Activated T-cell treated with anti-CD3 and anti-CD28 coated beads, Interleukin-2, amount 50 U/mL, for 24 hours (primary cell): Measurements from ENCODE around the gene ETFA.
A peak's percentile ranks its signal among the peaks of the same experiment; 100 is the strongest.

Experiments
- DNase-seq: peaks from one replicate; pipeline ENCODE4 v3.0.0-alpha.2; 2020
- H3K27ac Mint-ChIP-seq: 2 replicates; pipeline ENCODE4 v1.8.0; 2020; ENCODE audit warnings: mild to moderate bottlenecking, mixed read lengths
- H3K27me3 Mint-ChIP-seq: 2 replicates; pipeline ENCODE4 v1.8.0; 2020; ENCODE audit warnings: mixed read lengths
- H3K36me3 Mint-ChIP-seq: 2 replicates; pipeline ENCODE4 v1.8.0; 2020; ENCODE audit warnings: low read depth, mixed read lengths
- H3K4me1 Mint-ChIP-seq: 2 replicates; pipeline ENCODE4 v1.8.0; 2020; ENCODE audit warnings: low read depth, mixed read lengths
- H3K4me3 Mint-ChIP-seq: 2 replicates; pipeline ENCODE4 v1.8.0; 2020; ENCODE audit warnings: mild to moderate bottlenecking, moderate library complexity, mixed read lengths
- H3K9me3 Mint-ChIP-seq: 2 replicates; pipeline ENCODE4 v1.8.0; 2020; ENCODE audit warnings: mixed read lengths

Gene ETFA

GRCh38 chr15:76183930-76184649, 127.2 kb downstream of the ETFA start:
- peaks cover 51% of the 10 kb centered on the region for H3K27me3 Mint-ChIP-seq
- peaks cover 18% of the 10 kb centered on the region for H3K4me1 Mint-ChIP-seq
- DNase-seq, result no peak
- H3K36me3 Mint-ChIP-seq, result no peaks in the 10 kb centered on the region
- no peak overlapping the region for H3K4me3 Mint-ChIP-seq
- no peak overlapping the region for H3K27ac Mint-ChIP-seq
- H3K9me3 Mint-ChIP-seq, result no peaks in the 10 kb centered on the region

DNA sequence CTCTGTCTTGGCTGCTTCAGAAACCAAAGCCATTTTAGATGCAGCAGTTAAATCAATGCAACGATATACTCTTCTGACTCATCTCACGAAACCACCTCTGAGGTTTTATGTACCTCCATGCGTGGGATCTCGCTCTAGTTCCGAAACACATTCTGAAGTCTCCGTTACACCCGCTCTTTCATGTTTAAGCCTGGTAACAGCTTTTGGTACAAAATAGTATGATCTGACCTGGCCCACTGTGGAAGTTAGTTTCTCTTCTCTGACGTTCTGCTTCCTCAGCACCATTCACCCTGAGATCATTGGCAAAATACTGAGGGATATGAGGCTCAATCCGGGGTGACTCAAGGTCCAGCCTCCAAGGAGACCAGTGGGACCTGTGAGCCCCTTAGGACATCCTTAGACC, 129.6 kb downstream of the ETFA start:
- Mint-ChIP-seq H3K36me3 (no peaks in the 10 kb centered on the region), H3K9me3 (no peaks in the 10 kb centered on the region)

DNA sequence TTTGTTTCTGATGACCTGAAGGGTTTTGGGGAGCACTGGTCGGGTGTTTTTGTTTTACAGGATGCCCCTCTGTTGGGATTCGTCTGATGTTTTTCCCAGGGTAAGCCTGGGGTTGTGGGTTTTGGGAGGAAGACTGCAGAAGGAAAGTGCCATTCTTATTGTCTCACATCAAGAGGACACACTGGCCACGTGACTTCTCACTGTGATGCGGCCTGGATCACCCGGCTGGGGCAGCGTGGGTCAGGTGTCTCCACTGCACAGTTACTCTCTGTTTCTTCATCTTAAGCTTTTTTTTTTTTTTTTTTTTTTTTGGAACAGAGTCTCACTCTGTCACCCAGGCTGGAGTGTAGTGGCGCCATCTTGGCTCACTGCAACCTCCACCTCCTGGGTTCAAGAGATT, 130.9 kb downstream of the ETFA start:
- Mint-ChIP-seq H3K9me3 (no peaks in the 10 kb centered on the region), H3K4me1 (peaks cover 18% of the 10 kb centered on the region), H3K27ac (no peak overlapping the region), H3K4me3 (peak overlapping the region; percentile 52), H3K27me3 (peaks cover 47% of the 10 kb centered on the region), H3K36me3 (no peaks in the 10 kb centered on the region)
- DNase-seq, result no peak

More for the DNA sequence above, 129.6 kb downstream of the ETFA start:
- DNase-seq, result peak; percentile 38
- Mint-ChIP-seq H3K27me3 (peaks cover 55% of the 10 kb centered on the region), H3K27ac (peak overlapping the region; percentile 85), H3K4me3 (peak overlapping the region; percentile 55), H3K4me1 (peaks cover 18% of the 10 kb centered on the region)

DNA sequence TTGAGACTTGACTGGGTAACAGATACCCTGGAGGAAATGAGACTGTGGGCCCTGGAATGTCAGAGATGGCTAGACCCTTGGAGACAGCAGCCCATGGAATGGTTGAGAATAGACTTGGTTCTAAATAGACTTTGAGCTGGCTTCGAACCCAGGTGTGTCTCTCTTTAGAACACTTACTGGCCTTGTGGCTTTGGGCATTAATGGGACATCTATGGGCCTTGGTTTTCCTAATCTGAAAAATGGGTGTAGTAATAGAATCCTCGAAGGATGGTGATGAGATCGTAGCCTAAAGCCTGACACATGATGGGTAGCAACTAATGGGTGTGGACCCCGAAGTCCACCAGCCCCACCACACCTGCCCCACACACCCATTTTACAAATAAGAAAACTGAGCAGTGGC, 132.2 kb downstream of the ETFA start:
- no peak for DNase-seq
- no peak overlapping the region for H3K27ac Mint-ChIP-seq
- no peaks in the 10 kb centered on the region for H3K36me3 Mint-ChIP-seq
- no peak overlapping the region for H3K4me3 Mint-ChIP-seq
- peaks cover 18% of the 10 kb centered on the region for H3K4me1 Mint-ChIP-seq
- peaks cover 39% of the 10 kb centered on the region for H3K27me3 Mint-ChIP-seq
- no peaks in the 10 kb centered on the region for H3K9me3 Mint-ChIP-seq

GRCh38 chr15:76178296-76179000, 132.8 kb downstream of the ETFA start:
- Mint-ChIP-seq H3K27me3 (peaks cover 39% of the 10 kb centered on the region), H3K36me3 (no peaks in the 10 kb centered on the region), H3K27ac (no peak overlapping the region), H3K9me3 (no peaks in the 10 kb centered on the region), H3K4me1 (peaks cover 18% of the 10 kb centered on the region), H3K4me3 (no peak overlapping the region)
- DNase-seq, result no peak

- peaks cover 45% of the 10 kb centered on the region for H3K27me3 Mint-ChIP-seq
- peaks cover 16% of the 10 kb centered on the region for H3K4me1 Mint-ChIP-seq
- no peak for DNase-seq
- H3K4me3 Mint-ChIP-seq, result no peak overlapping the region
- no peaks in the 10 kb centered on the region for H3K9me3 Mint-ChIP-seq
- no peaks in the 10 kb centered on the region for H3K36me3 Mint-ChIP-seq
- H3K27ac Mint-ChIP-seq, result no peak overlapping the region
Measured at GRCh38 chr15:76177491-76178040, 133.7 kb downstream of the ETFA start.

DNA sequence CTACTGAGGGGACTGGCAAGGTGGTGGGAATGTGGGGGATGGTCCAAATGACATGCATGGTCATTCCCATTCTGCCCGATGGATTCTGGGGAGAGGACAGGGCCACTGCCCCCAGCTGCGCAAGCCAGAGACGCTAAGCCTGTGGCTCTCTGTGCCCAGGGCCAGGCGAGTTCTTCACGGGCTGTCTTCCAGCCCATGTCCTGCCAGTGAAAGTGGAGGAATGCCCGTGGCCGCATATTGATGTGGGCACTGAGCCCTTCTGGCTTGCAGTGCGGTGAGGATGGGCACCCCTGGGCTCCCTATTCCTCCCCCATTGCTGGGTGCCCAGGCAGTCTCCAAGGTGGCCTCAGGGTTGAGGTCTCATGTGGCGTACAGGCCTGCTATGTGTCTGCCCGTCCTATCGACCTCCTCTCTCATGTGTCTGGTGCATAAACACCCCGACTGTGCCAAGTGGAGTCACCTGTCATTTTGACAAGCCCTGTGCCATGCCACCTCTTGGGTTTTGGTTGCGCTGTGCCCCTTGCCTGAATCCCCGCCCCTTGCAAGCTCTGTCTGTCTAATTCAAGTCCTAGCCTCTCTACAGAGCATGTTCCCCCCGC, 134.7 kb downstream of the ETFA start:
- H3K4me3 Mint-ChIP-seq, result no peak overlapping the region
- no peaks in the 10 kb centered on the region for H3K9me3 Mint-ChIP-seq
- H3K27ac Mint-ChIP-seq, result no peak overlapping the region
- DNase-seq, result no peak
- no peaks in the 10 kb centered on the region for H3K36me3 Mint-ChIP-seq
- H3K4me1 Mint-ChIP-seq, result peaks cover 7% of the 10 kb centered on the region
- H3K27me3 Mint-ChIP-seq, result peaks cover 45% of the 10 kb centered on the region

DNA sequence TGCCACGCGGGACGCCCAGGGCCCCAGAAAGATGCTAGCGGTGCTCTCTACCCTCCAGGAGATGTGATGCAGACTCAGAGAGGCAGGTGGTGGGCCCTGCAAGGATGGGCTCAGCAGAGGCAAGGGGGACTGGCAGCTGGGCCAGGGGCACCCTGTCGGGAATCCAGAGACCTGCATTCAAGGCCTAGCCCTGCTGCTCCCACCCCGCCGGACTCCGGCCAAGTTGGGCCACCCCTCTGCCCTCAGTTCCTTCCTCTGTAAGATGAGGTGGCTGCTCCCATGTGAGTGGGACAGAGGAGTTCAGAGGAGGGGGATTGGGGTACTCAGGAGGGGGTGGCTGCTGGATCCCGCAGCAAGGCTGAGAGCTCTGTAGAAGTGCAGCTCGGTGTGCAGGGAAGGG, 135.2 kb downstream of the ETFA start:
- Mint-ChIP-seq H3K27me3 (peaks cover 40% of the 10 kb centered on the region), H3K4me3 (no peak overlapping the region), H3K36me3 (no peaks in the 10 kb centered on the region), H3K27ac (no peak overlapping the region), H3K9me3 (no peaks in the 10 kb centered on the region), H3K4me1 (peaks cover 2% of the 10 kb centered on the region)
- DNase-seq, result no peak

DNA sequence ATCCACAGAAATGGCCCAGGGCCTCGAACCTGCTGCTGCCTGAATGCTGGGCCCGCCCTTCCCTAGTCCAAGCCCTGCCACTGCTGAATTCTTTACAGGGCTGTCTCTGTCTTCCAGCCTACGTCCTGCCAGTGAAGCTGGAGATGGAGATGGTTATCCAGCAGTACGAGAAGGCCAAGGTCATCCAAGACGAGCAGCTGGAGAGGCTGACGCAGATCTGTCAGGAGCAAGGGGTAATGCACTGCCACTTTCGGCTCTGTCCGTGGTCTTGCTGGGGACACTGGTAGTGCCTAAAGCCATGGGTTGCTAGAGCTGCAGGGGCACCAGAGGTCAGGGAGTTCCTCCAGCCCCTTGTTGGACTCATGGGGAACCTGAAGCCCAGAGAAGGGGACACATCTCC, 135.8 kb downstream of the ETFA start:
- Mint-ChIP-seq H3K27ac (no peak overlapping the region), H3K36me3 (no peaks in the 10 kb centered on the region), H3K4me1 (no peaks in the 10 kb centered on the region), H3K9me3 (no peaks in the 10 kb centered on the region), H3K4me3 (no peak overlapping the region), H3K27me3 (peaks cover 40% of the 10 kb centered on the region)
- DNase-seq, result no peak

DNA sequence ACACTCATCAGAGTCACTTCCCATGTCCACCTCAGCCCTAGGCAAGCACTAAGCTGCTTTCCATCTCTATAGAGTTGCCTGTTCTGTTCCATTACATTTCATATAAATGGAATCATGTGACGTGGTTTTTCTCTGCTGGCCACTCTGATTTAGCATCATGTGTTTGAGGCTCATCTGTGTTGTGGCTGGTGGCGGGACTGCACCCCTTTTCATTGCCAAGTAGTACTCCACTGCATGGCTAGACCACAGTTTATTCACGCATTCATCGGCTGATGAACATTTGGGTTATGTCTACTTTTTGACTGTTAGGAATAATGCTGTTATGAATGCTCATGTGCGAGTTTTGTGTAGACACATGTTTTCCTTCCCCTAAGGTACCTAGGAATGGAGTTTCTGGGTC, 136.6 kb downstream of the ETFA start:
- no peak overlapping the region for H3K4me3 Mint-ChIP-seq
- peaks cover 35% of the 10 kb centered on the region for H3K27me3 Mint-ChIP-seq
- no peak for DNase-seq
- no peaks in the 10 kb centered on the region for H3K9me3 Mint-ChIP-seq
- no peak overlapping the region for H3K27ac Mint-ChIP-seq
- H3K4me1 Mint-ChIP-seq, result no peaks in the 10 kb centered on the region
- no peaks in the 10 kb centered on the region for H3K36me3 Mint-ChIP-seq

DNA sequence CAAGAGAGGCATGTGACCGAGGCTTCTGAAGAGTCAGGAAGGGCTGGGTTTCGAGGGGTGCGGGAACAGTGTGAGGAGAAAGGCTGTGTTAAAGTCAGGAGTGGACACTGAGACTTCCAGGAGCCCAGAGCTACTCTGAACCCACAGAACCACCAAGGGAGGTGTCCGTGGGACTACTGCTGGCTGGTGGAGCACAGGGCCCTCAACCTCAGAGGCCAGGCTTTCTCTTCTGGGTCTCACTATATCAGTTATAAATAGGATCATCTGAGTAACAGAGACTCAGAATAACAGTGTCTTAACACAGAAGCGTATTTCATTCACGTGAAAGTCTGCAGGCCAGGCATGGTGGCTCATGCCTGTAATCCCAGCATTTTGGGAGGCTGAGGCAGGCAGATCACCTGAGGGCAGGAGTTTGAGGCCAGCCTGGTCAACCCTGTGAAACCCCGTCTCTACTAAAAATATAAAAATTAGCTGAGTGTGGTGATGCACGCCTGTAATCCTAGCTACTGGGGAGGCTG, 137.9 kb downstream of the ETFA start:
- Mint-ChIP-seq H3K36me3 (no peaks in the 10 kb centered on the region), H3K27me3 (peaks cover 23% of the 10 kb centered on the region), H3K4me3 (no peak overlapping the region), H3K27ac (no peak overlapping the region), H3K4me1 (no peaks in the 10 kb centered on the region), H3K9me3 (no peaks in the 10 kb centered on the region)
- DNase-seq, result no peak

DNA sequence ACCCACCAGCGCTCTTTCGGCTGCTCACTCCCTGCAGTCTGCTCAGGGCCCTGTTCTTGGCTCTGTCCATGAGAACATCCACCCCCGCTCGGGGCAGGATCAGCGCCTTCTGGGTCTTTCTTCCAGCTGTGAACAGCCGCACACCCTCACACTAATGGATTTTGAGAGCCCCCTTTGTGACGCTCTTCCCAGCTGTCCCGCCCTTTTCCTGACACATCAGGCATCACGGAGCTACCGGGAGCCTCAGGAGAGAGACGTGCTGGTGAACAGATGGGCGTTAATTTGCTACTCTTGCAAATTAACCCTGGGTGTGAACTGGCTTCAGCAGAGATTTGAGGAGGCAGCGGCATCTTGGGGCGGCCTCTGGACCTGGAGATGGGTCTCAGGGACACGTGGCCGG, 138.5 kb downstream of the ETFA start:
- H3K27me3 Mint-ChIP-seq, result peaks cover 17% of the 10 kb centered on the region
- no peaks in the 10 kb centered on the region for H3K36me3 Mint-ChIP-seq

GRCh38 chr15:76169911-76170800, 141.1 kb downstream of the ETFA start:
- Mint-ChIP-seq H3K36me3 (no peaks in the 10 kb centered on the region), H3K4me3 (no peak overlapping the region), H3K27me3 (peaks cover 6% of the 10 kb centered on the region), H3K9me3 (no peaks in the 10 kb centered on the region), H3K27ac (no peak overlapping the region), H3K4me1 (no peaks in the 10 kb centered on the region)
- no peak for DNase-seq

More for the DNA sequence above, 138.5 kb downstream of the ETFA start:
- H3K4me1 Mint-ChIP-seq, result no peaks in the 10 kb centered on the region
- no peak overlapping the region for H3K4me3 Mint-ChIP-seq
- H3K9me3 Mint-ChIP-seq, result no peaks in the 10 kb centered on the region
- DNase-seq, result no peak
- no peak overlapping the region for H3K27ac Mint-ChIP-seq

- Mint-ChIP-seq H3K27ac (no peak overlapping the region), H3K9me3 (no peaks in the 10 kb centered on the region), H3K4me3 (no peak overlapping the region), H3K4me1 (no peaks in the 10 kb centered on the region), H3K27me3 (peaks cover 6% of the 10 kb centered on the region), H3K36me3 (no peaks in the 10 kb centered on the region)
- DNase-seq, result no peak
Measured at GRCh38 chr15:76169018-76169417, 142.3 kb downstream of the ETFA start.
